ENCODE data around the gene ARHGAP35.
"Not testable (repeated sequence)": the region's sequence is repeated elsewhere in the genome, so short reads cannot be mapped to it uniquely, and the experiment has no call there.

The ARHGAP35 gene

GRCh38 chr19:46818812-46819211 is 42.0 kb upstream of the ARHGAP35 start:
- H3K36me3 ChIP-seq (ENCODE audit: low read depth): no peaks in the 10 kb centered on the region
- no peaks in the 10 kb centered on the region for H3K9me3 ChIP-seq (ENCODE audit: severe bottlenecking)
- H3K27me3 ChIP-seq (ENCODE audit: insufficient read depth, poor library complexity, severe bottlenecking): no peaks in the 10 kb centered on the region
- no peak for TF ChIP-seq CTCF (IDR thresholded peaks at IDR 0.05; ENCODE audit: poor library complexity, severe bottlenecking)
- DNase-seq (ENCODE audit: low spot score) (no peak), ATAC-seq (ENCODE audit: low read depth) (no peak; the same call in 2 of the 3 replicates)
- no peak overlapping the region for H3K27ac ChIP-seq (ENCODE audit: poor library complexity, severe bottlenecking)
- no peak overlapping the region for H3K4me3 ChIP-seq (ENCODE audit: severe bottlenecking)
- H3K4me1 ChIP-seq (ENCODE audit: insufficient read depth, poor library complexity, severe bottlenecking): peaks cover 2% of the 10 kb centered on the region

GRCh38 chr19:46821512-46822409 is 39.0 kb upstream of the ARHGAP35 start:
- Histone ChIP-seq H3K4me3 (ENCODE audit: severe bottlenecking) (no peak overlapping the region), H3K27me3 (ENCODE audit: insufficient read depth, poor library complexity, severe bottlenecking) (no peaks in the 10 kb centered on the region), H3K27ac (ENCODE audit: poor library complexity, severe bottlenecking) (peak overlapping the region; percentile 31), H3K36me3 (ENCODE audit: low read depth) (no peaks in the 10 kb centered on the region), H3K9me3 (ENCODE audit: severe bottlenecking) (no peaks in the 10 kb centered on the region), H3K4me1 (ENCODE audit: insufficient read depth, poor library complexity, severe bottlenecking) (no peaks in the 10 kb centered on the region)
- DNase-seq (ENCODE audit: low spot score) (no peak), ATAC-seq (ENCODE audit: low read depth) (peak; percentile 20; the same call in 1 of the 3 replicates)
- no peak for TF ChIP-seq CTCF (IDR thresholded peaks at IDR 0.05; ENCODE audit: poor library complexity, severe bottlenecking)

- not testable (repeated sequence) for H3K27me3 ChIP-seq (ENCODE audit: insufficient read depth, poor library complexity, severe bottlenecking); H3K27ac ChIP-seq (ENCODE audit: poor library complexity, severe bottlenecking); DNase-seq (ENCODE audit: low spot score); H3K4me1 ChIP-seq (ENCODE audit: insufficient read depth, poor library complexity, severe bottlenecking); ATAC-seq (ENCODE audit: low read depth); H3K9me3 ChIP-seq (ENCODE audit: severe bottlenecking); H3K4me3 ChIP-seq (ENCODE audit: severe bottlenecking); H3K36me3 ChIP-seq (ENCODE audit: low read depth)
These were observed 38.4 kb upstream of the ARHGAP35 start for GRCh38 chr19:46822410-46822787.

- DNase-seq (ENCODE audit: low spot score) (no peak), ATAC-seq (ENCODE audit: low read depth) (no peak)
- no peak overlapping the region for H3K4me3 ChIP-seq (ENCODE audit: severe bottlenecking)
- no peak overlapping the region for H3K27ac ChIP-seq (ENCODE audit: poor library complexity, severe bottlenecking)
- H3K27me3 ChIP-seq (ENCODE audit: insufficient read depth, poor library complexity, severe bottlenecking): no peaks in the 10 kb centered on the region
- TF ChIP-seq CTCF (IDR thresholded peaks at IDR 0.05; ENCODE audit: poor library complexity, severe bottlenecking): no peak
- H3K4me1 ChIP-seq (ENCODE audit: insufficient read depth, poor library complexity, severe bottlenecking): no peaks in the 10 kb centered on the region
- H3K36me3 ChIP-seq (ENCODE audit: low read depth): no peaks in the 10 kb centered on the region
- H3K9me3 ChIP-seq (ENCODE audit: severe bottlenecking): no peaks in the 10 kb centered on the region
These were observed 37.7 kb upstream of the ARHGAP35 start for GRCh38 chr19:46823049-46823448.

GRCh38 chr19:46824890-46825730 is 35.7 kb upstream of the ARHGAP35 start:
- DNase-seq (ENCODE audit: low spot score) (no peak), ATAC-seq (ENCODE audit: low read depth) (no peak)
- H3K27me3 ChIP-seq (ENCODE audit: insufficient read depth, poor library complexity, severe bottlenecking): no peaks in the 10 kb centered on the region
- no peaks in the 10 kb centered on the region for H3K36me3 ChIP-seq (ENCODE audit: low read depth)
- H3K4me3 ChIP-seq (ENCODE audit: severe bottlenecking): no peak overlapping the region
- TF ChIP-seq CTCF (IDR thresholded peaks at IDR 0.05; ENCODE audit: poor library complexity, severe bottlenecking): no peak
- H3K4me1 ChIP-seq (ENCODE audit: insufficient read depth, poor library complexity, severe bottlenecking): peaks cover 12% of the 10 kb centered on the region
- no peaks in the 10 kb centered on the region for H3K9me3 ChIP-seq (ENCODE audit: severe bottlenecking)
- no peak overlapping the region for H3K27ac ChIP-seq (ENCODE audit: poor library complexity, severe bottlenecking)
